DLD1 (cell line): ENCODE data around the gene PIH1D1.

ENCODE experiments used
- in situ Hi-C: cut with HindIII; loops from 2 replicates; pipeline ENCODE4 v1.10.0; 2017; ENCODE audit warnings: low sequenced_read_pairs

PIH1D1 gene

GRCh38 chr19:49451430-49452181, at the start of gene PIH1D1:
Gene PIH1D1, minus strand, starts transcription at chr19:49451814. Its CDS starts 240 bp downstream, at chr19:49451574.
- in situ Hi-C loops, result no loop called here

- in situ Hi-C loops, result no loop called here
Measured at GRCh38 chr19:49499030-49499670, 47.5 kb upstream of the PIH1D1 start.

- in situ Hi-C loops, result no loop called here
Measured at GRCh38 chr19:49498475-49498874, 46.9 kb upstream of the PIH1D1 start.

GRCh38 chr19:49497789-49498103, 46.1 kb upstream of the PIH1D1 start:
- in situ Hi-C loops, result no loop called here

- in situ Hi-C loops, result no loop called here
Measured at GRCh38 chr19:49497047-49497788, 45.6 kb upstream of the PIH1D1 start.

- in situ Hi-C loops, result no loop called here
Measured at GRCh38 chr19:49496574-49497008, 45.0 kb upstream of the PIH1D1 start.

GRCh38 chr19:49492573-49493405, 41.2 kb upstream of the PIH1D1 start:
- in situ Hi-C loops, result no loop called here

- in situ Hi-C loops, result no loop called here
Measured at GRCh38 chr19:49491804-49492572, 40.4 kb upstream of the PIH1D1 start.

DNA sequence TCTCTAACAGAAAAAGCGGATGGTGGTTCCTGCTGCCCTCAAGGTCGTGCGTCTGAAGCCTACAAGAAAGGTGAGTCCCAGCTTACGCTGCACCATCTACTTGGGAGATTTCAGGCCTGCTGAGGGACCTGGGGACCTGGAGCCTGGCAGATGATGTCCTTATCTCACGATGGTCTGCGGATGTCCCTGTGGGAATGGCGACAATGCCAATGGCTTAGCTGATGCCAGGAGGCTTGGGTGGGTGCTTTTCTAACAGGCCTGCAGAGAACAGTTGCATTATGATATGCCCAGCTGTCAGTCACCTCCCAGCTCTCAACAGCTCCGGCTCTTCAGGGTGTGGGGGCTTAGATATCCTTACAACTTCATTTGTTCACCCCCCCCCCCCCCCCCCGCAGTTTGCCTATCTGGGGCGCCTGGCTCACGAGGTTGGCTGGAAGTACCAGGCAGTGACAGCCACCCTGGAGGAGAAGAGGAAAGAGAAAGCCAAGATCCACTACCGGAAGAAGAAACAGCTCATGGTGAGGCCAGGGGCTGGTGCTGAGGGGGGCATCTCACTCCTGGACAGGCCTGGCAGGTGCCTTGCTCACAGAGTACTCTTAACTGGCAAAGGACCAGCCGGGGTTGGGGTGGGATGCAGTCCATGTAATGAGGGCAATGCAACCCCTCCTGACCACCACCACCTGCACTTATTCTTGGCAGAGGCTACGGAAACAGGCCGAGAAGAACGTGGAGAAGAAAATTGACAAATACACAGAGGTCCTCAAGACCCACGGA, 39.6 kb upstream of the PIH1D1 start:
- in situ Hi-C loops, result no loop called here

DNA sequence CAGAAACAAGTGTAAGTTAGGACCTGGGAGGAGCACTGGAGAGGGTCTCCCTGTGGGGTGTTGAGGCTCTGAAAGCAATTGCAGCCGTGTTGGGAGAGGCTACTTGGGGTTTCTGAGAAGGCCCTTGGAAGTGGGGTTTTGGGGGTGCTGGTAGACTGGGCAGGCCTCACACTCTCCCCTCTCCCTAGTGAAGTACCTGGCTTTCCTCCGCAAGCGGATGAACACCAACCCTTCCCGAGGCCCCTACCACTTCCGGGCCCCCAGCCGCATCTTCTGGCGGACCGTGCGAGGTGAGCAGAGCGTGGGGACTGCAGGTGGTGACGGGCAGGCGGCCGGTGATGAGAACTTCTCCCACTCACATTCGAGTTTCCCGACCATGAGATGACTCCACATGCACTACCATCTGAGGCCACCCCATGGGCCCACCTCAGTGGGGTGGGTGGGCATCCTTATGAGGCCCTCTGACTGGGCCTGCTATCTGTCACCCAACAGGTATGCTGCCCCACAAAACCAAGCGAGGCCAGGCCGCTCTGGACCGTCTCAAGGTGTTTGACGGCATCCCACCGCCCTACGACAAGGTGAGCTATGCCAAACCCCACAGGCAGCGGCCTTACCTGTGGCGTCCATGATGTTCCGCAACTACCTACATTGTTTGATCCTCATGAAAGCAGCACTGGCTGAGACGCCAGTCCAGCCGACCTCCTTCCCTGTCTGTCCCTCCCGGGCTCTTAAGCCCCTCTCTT, 38.8 kb upstream of the PIH1D1 start:
- in situ Hi-C loops, result no loop called here

DNA sequence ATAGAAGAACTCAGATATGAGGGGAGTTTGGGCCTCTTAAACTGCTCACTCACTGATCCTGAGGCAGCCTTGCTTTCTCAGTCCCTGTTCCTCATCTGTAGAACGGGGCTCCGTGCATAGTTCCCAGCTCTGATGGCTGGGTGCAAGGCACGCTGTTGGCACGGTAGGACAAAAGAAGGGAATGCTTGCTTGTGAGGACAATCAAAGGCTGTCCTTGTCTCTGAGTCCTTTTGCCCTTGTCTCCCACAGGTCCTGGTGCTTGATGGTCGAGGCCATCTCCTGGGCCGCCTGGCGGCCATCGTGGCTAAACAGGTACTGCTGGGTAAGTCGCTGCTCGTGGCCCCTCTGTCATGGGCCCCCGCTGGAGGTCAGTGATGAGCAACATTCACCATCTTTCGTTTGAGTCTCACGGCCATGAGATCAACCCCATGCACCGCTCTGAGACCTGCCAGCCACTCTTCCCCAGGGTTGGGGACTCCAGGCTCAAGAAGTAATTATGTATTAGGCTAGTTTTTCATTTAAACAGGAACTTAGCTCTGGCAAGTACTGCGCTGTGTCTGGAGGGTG, 38.1 kb upstream of the PIH1D1 start:
- in situ Hi-C loops, result no loop called here

DNA sequence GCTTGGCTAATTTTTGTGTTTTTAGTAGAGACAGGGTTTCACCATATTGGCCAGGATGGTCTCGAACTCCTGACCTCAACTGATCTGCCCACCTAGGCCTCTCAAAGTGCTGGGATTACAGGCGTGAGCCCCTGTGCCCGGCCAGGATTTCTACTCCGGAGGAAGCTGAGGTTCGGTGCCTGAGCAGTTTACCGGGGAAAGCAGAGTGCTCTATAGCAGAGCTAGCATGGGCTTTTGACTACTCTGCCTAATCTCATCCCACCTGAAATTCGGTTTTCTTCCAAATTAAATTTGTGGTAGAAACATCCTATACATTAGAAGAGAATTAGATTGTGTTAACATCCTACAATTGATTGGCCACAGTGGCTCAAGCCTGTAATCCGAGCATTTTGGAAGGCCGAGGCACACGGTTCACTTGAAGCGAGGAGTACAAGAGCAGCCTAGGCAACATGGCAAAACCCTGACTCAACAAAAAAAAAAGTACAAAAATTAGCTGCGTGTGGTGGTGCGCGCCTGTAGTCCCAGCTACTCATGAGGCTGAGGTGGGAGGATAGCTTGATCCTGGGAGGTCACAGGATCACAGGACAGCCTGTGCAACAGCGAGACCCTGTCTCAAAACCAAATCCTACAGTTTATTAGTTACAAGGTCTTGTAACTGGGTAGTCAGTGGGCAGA, 37.4 kb upstream of the PIH1D1 start:
- in situ Hi-C loops, result no loop called here

DNA sequence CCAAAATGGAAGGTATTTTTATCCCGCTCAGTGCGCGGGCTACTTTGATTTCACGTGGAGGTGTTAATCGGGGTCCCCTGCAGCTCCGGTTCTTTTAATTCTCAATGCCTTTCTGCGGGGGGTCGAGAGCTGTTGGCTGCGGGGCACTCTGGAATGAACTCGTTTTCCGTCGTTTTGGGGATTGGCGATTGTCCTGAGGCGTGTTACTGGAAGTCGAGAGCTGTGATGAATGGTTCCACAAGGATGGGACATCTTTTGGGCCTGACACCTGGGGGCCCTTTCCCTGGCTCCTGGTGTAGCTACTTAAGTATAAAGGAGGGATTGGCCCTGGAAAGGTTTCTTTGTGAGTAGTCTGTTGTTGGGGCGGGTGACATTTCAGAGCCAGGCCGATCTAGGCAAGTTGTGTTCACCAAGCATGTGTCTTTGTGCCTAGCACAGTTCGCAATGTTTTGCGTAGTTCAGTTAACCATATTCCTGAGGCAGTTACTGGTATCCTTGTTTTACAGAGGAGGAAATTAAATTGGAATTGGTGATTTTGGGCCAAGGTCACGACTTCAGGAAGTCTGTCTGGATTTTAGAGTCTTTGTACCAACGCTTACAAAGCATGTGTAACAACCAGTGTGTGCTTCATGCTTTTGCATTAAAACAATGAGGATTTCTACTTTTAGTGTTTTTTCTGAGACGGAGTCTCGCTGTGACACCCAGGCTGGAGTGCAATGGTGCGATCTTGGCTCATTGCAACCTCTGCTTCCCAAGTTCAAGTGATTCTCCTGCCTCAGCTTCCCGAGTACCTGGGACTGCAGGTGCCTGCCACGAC, 36.6 kb upstream of the PIH1D1 start:
- in situ Hi-C loops, result no loop called here

DNA sequence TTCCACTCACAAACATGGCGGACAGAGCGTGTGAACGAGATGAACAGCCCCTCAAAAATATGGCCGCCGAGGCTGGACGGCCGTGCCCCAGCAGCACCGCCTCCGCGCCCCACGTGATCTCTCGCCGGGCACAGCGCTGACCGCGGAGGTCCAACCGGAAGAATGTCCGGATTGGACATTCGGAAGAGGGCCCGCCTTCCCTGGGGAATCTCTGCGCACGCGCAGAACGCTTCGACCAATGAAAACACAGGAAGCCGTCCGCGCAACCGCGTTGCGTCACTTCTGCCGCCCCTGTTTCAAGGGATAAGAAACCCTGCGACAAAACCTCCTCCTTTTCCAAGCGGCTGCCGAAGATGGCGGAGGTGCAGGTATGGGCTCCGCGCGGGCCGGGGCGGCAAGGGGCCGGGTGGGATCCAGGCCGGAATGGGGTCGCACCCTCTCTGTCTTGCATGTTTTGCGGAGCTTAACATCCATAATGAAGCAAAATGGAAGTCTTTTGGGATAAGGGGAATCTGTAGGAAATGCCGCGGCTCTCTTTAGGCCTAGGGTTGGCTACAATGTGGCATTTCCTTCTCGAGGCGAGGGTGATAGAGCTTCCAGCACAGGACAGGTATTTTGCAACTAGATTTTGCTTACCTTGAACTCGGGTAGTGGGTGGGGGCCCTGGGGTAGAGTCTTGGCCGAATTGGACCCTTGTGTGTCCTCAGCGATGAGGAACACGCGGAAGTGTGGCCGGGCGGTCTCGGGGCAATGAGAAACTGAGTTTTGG, 35.8 kb upstream of the PIH1D1 start, which contains the start of gene RPL13A:
TSS of gene RPL13A (plus strand) at position 332 of the 769 bp plus-strand sequence. CDS start at position 354, 22 bp downstream.
- in situ Hi-C loops, result no loop called here

GRCh38 chr19:49486710-49487276, 35.2 kb upstream of the PIH1D1 start:
- in situ Hi-C loops, result no loop called here

DNA sequence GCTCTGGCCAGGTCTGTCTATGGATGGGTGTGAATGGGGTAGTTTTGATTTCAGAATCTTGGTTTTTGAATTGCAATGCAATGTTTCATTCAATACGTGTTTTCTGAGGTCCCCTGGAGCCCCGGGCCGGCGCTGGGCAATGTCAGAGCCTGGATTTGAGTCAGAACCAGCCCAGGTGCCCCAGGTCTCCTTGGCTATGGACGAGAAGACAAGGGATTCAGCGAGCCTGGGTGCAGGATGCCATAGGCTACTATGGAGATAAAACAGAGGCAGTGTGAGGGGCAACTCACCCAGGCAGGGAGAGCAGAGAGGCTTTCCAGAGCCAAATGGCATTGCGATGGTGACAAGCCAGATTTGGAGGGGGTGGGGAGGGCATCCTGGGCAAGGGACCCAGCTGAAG, 34.6 kb upstream of the PIH1D1 start:
- in situ Hi-C loops, result no loop called here
